DND-41 (cell line): ENCODE data around the gene CDA.

ENCODE experiments used
- CTCF ChIP-seq: IDR thresholded peaks from 2 replicates; pipeline ENCODE4 v1.5.1; 2012; ENCODE audit warnings: borderline replicate concordance, low read length, moderate library complexity, mild to moderate bottlenecking; ENCODE audit not compliant: poor library complexity, severe bottlenecking; ENCODE audit errors: extremely low read depth
- EZH2 ChIP-seq: IDR thresholded peaks from 3 replicates; pipeline ENCODE4 v1.6.1; 2012; ENCODE audit warnings: borderline replicate concordance, low read depth, mild to moderate bottlenecking, moderate library complexity, low read length, inconsistent platforms; ENCODE audit not compliant: severe bottlenecking

- TF ChIP-seq CTCF (no peak), EZH2 (no peak)
Observed at GRCh38 chr1:20578721-20579395, 10.0 kb upstream of the CDA start.
